H1 (cell line): ENCODE results near the gene KIAA0040. TPM values are rescaled to one million over a fixed set of nuclear protein-coding genes. Genes with fewer than 3 reads are reported as not detected.

Source experiments
- CTCF ChIA-PET: fragments of 300-600 bp; sonication (Branson Sonifier 250); formaldehyde crosslinking; loops from one replicate; lab custom pipeline; 2021; ENCODE audit not compliant: partially characterized antibody; lab: Charles Lee
- POLR2A ChIA-PET: fragments of 300-600 bp; sonication (Branson Sonifier 250); formaldehyde crosslinking; loops from one replicate; lab custom pipeline; 2021; ENCODE audit warnings: inconsistent platforms; ENCODE audit not compliant: partially characterized antibody; lab: Charles Lee
- DNase-seq, 2 experiments: peaks; one replicate each; pipeline versions ENCODE4 v3.0.0 to v3.0.0-alpha.2; 2010 to 2022; ENCODE audit warnings: low spot score in 2 of 2, low read depth in 1 of 2, mixed read lengths in 1 of 2
- FAIRE-seq: peaks from 2 replicates; lab custom pipeline; 2011; peaks lifted over from hg19 to GRCh38; lab: Jason Lieb, UNC
- H2AFZ ChIP-seq: 2 replicates; pipeline ENCODE4 v1.8.1; 2012; ENCODE audit warnings: low read length, inconsistent platforms
- H2AK5ac ChIP-seq: 2 replicates; pipeline ENCODE4 v1.6.1; 2013; ENCODE audit warnings: low read depth, low read length
- H2BK120ac ChIP-seq: replicated peaks from 2 replicates; pipeline ENCODE3; 2013; ENCODE audit warnings: low read depth, low read length, inconsistent platforms
- H2BK12ac ChIP-seq: 2 replicates; pipeline ENCODE4 v1.6.1; 2013; ENCODE audit warnings: low read depth, low read length
- H2BK15ac ChIP-seq: 2 replicates; pipeline ENCODE4 v1.6.1; 2013; ENCODE audit warnings: low read length
- H2BK20ac ChIP-seq: 2 replicates; pipeline ENCODE4 v1.6.1; 2013; ENCODE audit warnings: low read length
- H2BK5ac ChIP-seq: 2 replicates; pipeline ENCODE4 v1.6.1; 2013; ENCODE audit warnings: low read depth, low read length
- H3K14ac ChIP-seq: 2 replicates; pipeline ENCODE4 v1.6.1; 2013; ENCODE audit warnings: inconsistent platforms; ENCODE audit not compliant: insufficient read length
- H3K18ac ChIP-seq: 2 replicates; pipeline ENCODE4 v1.6.1; 2013; ENCODE audit warnings: low read length; ENCODE audit errors: extremely low read depth
- H3K23ac ChIP-seq: 2 replicates; pipeline ENCODE4 v1.6.1; 2013; ENCODE audit warnings: inconsistent platforms; ENCODE audit not compliant: insufficient read length
- H3K23me2 ChIP-seq: 2 replicates; pipeline ENCODE4 v1.6.1; 2013; ENCODE audit warnings: low read depth, low read length
- H3K27ac ChIP-seq: 2 replicates; pipeline ENCODE4 v1.6.1; 2011; ENCODE audit warnings: low read depth, low read length, inconsistent platforms
- H3K27me3 ChIP-seq, 4 experiments: replicated peaks in 1 of 4; 1 replicate in 1 of 4; 2 replicates in 3 of 4; pipeline versions ENCODE4 v1.6.1 to v1.8.1; 2011 to 2013; ENCODE audit warnings: low read length in 3 of 4, mild to moderate bottlenecking in 3 of 4, inconsistent platforms in 2 of 4, mixed read lengths in 2 of 4, moderate library complexity in 1 of 4; ENCODE audit not compliant: control insufficient read depth in 3 of 4, insufficient read depth in 3 of 4; ENCODE audit errors: extremely low read depth in 1 of 4
- H3K36me3 ChIP-seq, 4 experiments: 2 replicates each; pipeline versions ENCODE4 v1.6.1 to v1.8.1; 2011 to 2013; ENCODE audit warnings: mild to moderate bottlenecking in 4 of 4, low read length in 3 of 4, moderate library complexity in 2 of 4, control low read depth in 1 of 4, inconsistent platforms in 1 of 4; ENCODE audit not compliant: insufficient read depth in 4 of 4, control insufficient read depth in 2 of 4
- H3K4ac ChIP-seq: replicated peaks from 2 replicates; pipeline ENCODE3; 2013; ENCODE audit warnings: low read length, low read depth, mixed read lengths, inconsistent platforms; ENCODE audit not compliant: insufficient read length
- H3K4me1 ChIP-seq, 4 experiments: replicated peaks in 1 of 4; 1 replicate in 1 of 4; 2 replicates in 3 of 4; pipeline versions ENCODE4 v1.6.1 to v1.8.1; 2011 to 2013; ENCODE audit warnings: low read length in 3 of 4, inconsistent platforms in 2 of 4, mixed read lengths in 1 of 4; ENCODE audit not compliant: insufficient read depth in 4 of 4, control insufficient read depth in 3 of 4
- H3K4me2 ChIP-seq, 2 experiments: 2 replicates each; pipeline versions ENCODE4 v1.6.1 to v1.8.1; 2011 to 2013; ENCODE audit warnings: low read depth in 2 of 2, low read length in 2 of 2, control low read depth in 1 of 2, inconsistent platforms in 1 of 2, mild to moderate bottlenecking in 1 of 2; ENCODE audit not compliant: insufficient read depth in 1 of 2
- H3K4me3 ChIP-seq, 4 experiments: fragments of 200-600, 300-600 bp in 1 of 4; sonication (generic), shearing (Covaris generic), sonication (Bioruptor Twin) in 1 of 4; 2 replicates each; pipeline versions ENCODE4 v1.5.1 to v1.8.1; 2011 to 2016; ENCODE audit warnings: low read length in 4 of 4, low read depth in 3 of 4, control low read depth in 2 of 4, inconsistent platforms in 2 of 4, mild to moderate bottlenecking in 2 of 4, mixed read lengths in 1 of 4, moderate library complexity in 1 of 4; ENCODE audit not compliant: insufficient read depth in 2 of 4; ENCODE audit errors: extremely low read depth in 1 of 4
- H3K56ac ChIP-seq: replicated peaks from 2 replicates; pipeline ENCODE3; 2013; ENCODE audit warnings: low read depth, mild to moderate bottlenecking, mixed read lengths, low read length, inconsistent platforms; ENCODE audit not compliant: insufficient read length
- H3K79me1 ChIP-seq: 2 replicates; pipeline ENCODE4 v1.6.1; 2013; ENCODE audit warnings: low read depth, low read length, control low read depth
- H3K79me2 ChIP-seq, 2 experiments: 2 replicates each; pipeline versions ENCODE4 v1.6.1 to v1.8.1; 2012 to 2013; ENCODE audit warnings: low read length in 2 of 2, mild to moderate bottlenecking in 2 of 2, inconsistent platforms in 1 of 2; ENCODE audit not compliant: insufficient read depth in 2 of 2, control insufficient read depth in 1 of 2
- H3K9ac ChIP-seq, 4 experiments: replicated peaks in 1 of 4; 1 replicate in 1 of 4; 2 replicates in 3 of 4; pipeline versions ENCODE4 v1.6.1 to v1.8.1; 2011 to 2013; ENCODE audit warnings: low read depth in 3 of 4, low read length in 3 of 4, control low read depth in 2 of 4, mild to moderate bottlenecking in 2 of 4, moderate library complexity in 2 of 4, inconsistent platforms in 1 of 4; ENCODE audit errors: extremely low read depth in 1 of 4
- H3K9me3 ChIP-seq, 2 experiments: 2 replicates each; pipeline versions ENCODE4 v1.6.1 to v1.8.1; 2012 to 2013; ENCODE audit warnings: mild to moderate bottlenecking in 2 of 2, moderate library complexity in 2 of 2, control low read depth in 1 of 2, inconsistent platforms in 1 of 2, low read depth in 1 of 2, low read length in 1 of 2, mixed read lengths in 1 of 2; ENCODE audit not compliant: insufficient read depth in 2 of 2
- H4K20me1 ChIP-seq, 2 experiments: replicated peaks in 1 of 2; 2 replicates each; pipeline versions ENCODE3 to v1.8.1; 2011 to 2013; ENCODE audit warnings: inconsistent platforms in 2 of 2, low read length in 2 of 2, mild to moderate bottlenecking in 1 of 2; ENCODE audit not compliant: insufficient read depth in 2 of 2, control insufficient read depth in 1 of 2
- H4K5ac ChIP-seq: 2 replicates; pipeline ENCODE4 v1.6.1; 2013; ENCODE audit warnings: low read length, low read depth, mixed read lengths, inconsistent platforms; ENCODE audit not compliant: insufficient read length
- H4K8ac ChIP-seq: 2 replicates; pipeline ENCODE4 v1.8.0; 2013; ENCODE audit warnings: mild to moderate bottlenecking, moderate library complexity, low read length, inconsistent platforms; ENCODE audit not compliant: insufficient read depth; ENCODE audit errors: extremely low read depth
- H4K91ac ChIP-seq: replicated peaks from 2 replicates; pipeline ENCODE3; 2013; ENCODE audit warnings: low read length, mixed read lengths, inconsistent platforms; ENCODE audit not compliant: insufficient read length
- BACH1 ChIP-seq: IDR thresholded peaks from 2 replicates; pipeline ENCODE4 v1.6.1; 2012; ENCODE audit warnings: low read length, improper control_type of control experiment
- BCL11A ChIP-seq, 2 experiments: IDR thresholded peaks; one replicate each; pipeline ENCODE4 v1.6.1; 2011; ENCODE audit warnings: low read depth in 2 of 2, low read length in 2 of 2, mild to moderate bottlenecking in 2 of 2
- CEBPB ChIP-seq: IDR thresholded peaks from 2 replicates; pipeline ENCODE4 v1.6.1; 2012; ENCODE audit warnings: low read depth, low read length
- CREB1 ChIP-seq: IDR thresholded peaks from 2 replicates; pipeline ENCODE4 v1.6.1; 2012; ENCODE audit warnings: inconsistent platforms
- MAX ChIP-seq: IDR thresholded peaks from 2 replicates; pipeline ENCODE4 v1.6.1; 2012; ENCODE audit warnings: inconsistent platforms
- RFX5 ChIP-seq: IDR thresholded peaks from 2 replicates; pipeline ENCODE4 v1.6.1; 2011; ENCODE audit warnings: low read depth, low read length, improper control_type of control experiment, borderline replicate concordance
- WGBS, 2 experiments: shearing (Covaris generic) in 1 of 2; methylation state at CpG; one replicate each; pipeline versions ENCODE4 v1.1.6 to v1.1.7; 2013 to 2015; ENCODE audit warnings: low lambda C conversion rate in 2 of 2, mixed read lengths in 2 of 2, inconsistent platforms in 1 of 2, low coverage in 1 of 2, missing lambda C conversion rate in 1 of 2; ENCODE audit not compliant: insufficient replicate concordance in 2 of 2, insufficient coverage in 1 of 2, insufficient read length in 1 of 2; ENCODE audit errors: extremely low coverage in 1 of 2, missing lambda C conversion rate in 1 of 2; 5-methylcytosine and 5-hydroxymethylcytosine counted together
- polyA plus RNA-seq, 7 experiments: library from polyadenylated mRNA; depleted of rRNA in 3 of 7; stranded (reverse) in 5 of 7; unstranded in 2 of 7; fragments of >200 nt in 5 of 7; fragments of 200-250 nt in 2 of 7; gene quantifications; 1 replicate in 5 of 7; 2 replicates in 1 of 7; 4 replicates in 1 of 7; pipeline versions ENCODE4 v1.2.1 to v1.2.3, GENCODE V29; 2011 to 2013; ENCODE audit warnings: missing spikeins in 2 of 7, mixed read lengths in 2 of 7
- total RNA-seq: library from RNA; stranded (reverse); fragmentation: NEBNext Ultra II Directional; extraction: Animal tissue kit (Norgen Biotek cat#: 25700); gene quantifications from 2 replicates; pipeline ENCODE4 v1.2.1, GENCODE V29; 2021

KIAA0040 gene
- total and polyA plus RNA-seq, 2 of the 8 experiments (the other 6 are each of a cell fraction or from before 2014, with no cell fraction given) = 11.0 to 14.1 TPM

GRCh38 chr1:175157200-175157599 is 35.4 kb downstream of the KIAA0040 start:
- Histone ChIP-seq H3K23ac (no peak overlapping the region), H4K5ac (no peak overlapping the region), H3K27ac (no peak overlapping the region), H3K4me3 (no peak overlapping the region), H3K79me2 (no peaks in the 10 kb centered on the region), H2BK20ac (no peak overlapping the region), H3K9me3 (no peaks in the 10 kb centered on the region), H2BK120ac (no peak overlapping the region), H3K23me2 (no peaks in the 10 kb centered on the region), H2BK12ac (no peak overlapping the region), H2AK5ac (no peak overlapping the region), H3K9ac (no peak overlapping the region), H3K56ac (no peak overlapping the region), H4K20me1 (no peaks in the 10 kb centered on the region), H2AFZ (no peak overlapping the region), H3K4me2 (no peak overlapping the region), H3K27me3 (no peaks in the 10 kb centered on the region), H3K14ac (no peak overlapping the region), H3K4me1 (peaks cover 0 to 2% (median under 1%) of the 10 kb centered on the region in 4 experiments; a peak in 1 of 7 replicates), H2BK5ac (no peak overlapping the region), H2BK15ac (no peak overlapping the region), H3K4ac (no peak overlapping the region), H3K36me3 (no peaks in the 10 kb centered on the region), H4K91ac (no peak overlapping the region), H3K79me1 (no peaks in the 10 kb centered on the region), H3K18ac (no peak overlapping the region), H4K8ac (no peak overlapping the region)
- DNase-seq (no peak), FAIRE-seq (no peak)
- CTCF ChIA-PET = interaction anchor here (1.3 to 12.5 kb wide), 11 partner anchors 8 to 216 kb away, joined by 3 to 243 read pairs (median 26); partner anchors contain the start of gene KIAA0040
- WGBS, 2 experiments = 84% methylated on average over 2 of the region's 2 CpGs; no CpG with 5 or more reads in 1 of the 2 experiments
- TF ChIP-seq MAX (no peak), CREB1 (no peak), BCL11A (IDR thresholded peaks at IDR 0.05; ENCODE audit: low read depth in 2 of 2, low read length in 2 of 2) (no peak), CEBPB (no peak), BACH1 (no peak), RFX5 (no peak)
- POLR2A ChIA-PET = no interaction called here
